Measurements from ENCODE around the gene DNAJB13. TPM values are rescaled to one million over a fixed set of nuclear protein-coding genes. Genes with fewer than 3 reads are reported as not detected.
A peak's percentile ranks its signal among the peaks of the same experiment; 100 is the strongest.

Gene DNAJB13
- total and polyA plus RNA-seq, 10 of the 15 experiments (the other 5 are each of a cell fraction or from before 2014, with no cell fraction given), result 0.07 to 0.76 (median 0.15) TPM; not detected in 7

DNA sequence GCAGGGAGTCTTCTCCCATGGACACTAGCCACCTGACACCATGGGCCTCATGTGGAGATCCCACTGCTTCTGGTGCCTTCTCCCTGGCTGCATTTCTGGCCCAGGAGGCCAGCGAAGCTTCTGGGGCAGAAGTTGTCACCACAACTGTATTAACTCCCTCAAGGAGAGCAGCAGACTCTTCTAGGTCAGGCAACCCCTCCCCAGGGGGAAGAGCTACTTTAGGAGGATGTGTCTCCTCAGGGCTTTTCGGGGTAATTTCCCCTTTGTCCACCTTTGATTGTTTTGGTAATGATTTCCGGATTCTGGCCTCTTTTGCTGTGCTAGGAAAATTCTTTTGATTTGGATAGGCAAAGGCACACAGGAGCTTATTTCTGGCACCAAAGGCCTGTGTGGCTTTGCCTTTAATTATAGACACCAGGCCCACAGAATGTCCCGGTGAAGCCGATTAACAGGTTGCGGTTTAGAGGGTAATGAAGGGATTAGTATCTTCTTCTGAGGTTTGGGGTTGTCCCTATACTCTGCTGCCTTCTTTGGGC, 40.7 kb downstream of the DNAJB13 start (continued):
- peak; percentile 66 for TF ChIP-seq EED (IDR thresholded peaks at IDR 0.05; ENCODE audit: low read depth)
- peak; percentile 72; the same call in 1 of the 2 replicates for TF ChIP-seq BCL11A (IDR thresholded peaks at IDR 0.05; ENCODE audit: low read depth, low read length)
- TF ChIP-seq NR2F1 (conservative IDR thresholded peaks at IDR 0.05), result 0 out of 2 replicates have a peak, but pooled peaks have one; percentile 12
- TF ChIP-seq, protein P1, sequence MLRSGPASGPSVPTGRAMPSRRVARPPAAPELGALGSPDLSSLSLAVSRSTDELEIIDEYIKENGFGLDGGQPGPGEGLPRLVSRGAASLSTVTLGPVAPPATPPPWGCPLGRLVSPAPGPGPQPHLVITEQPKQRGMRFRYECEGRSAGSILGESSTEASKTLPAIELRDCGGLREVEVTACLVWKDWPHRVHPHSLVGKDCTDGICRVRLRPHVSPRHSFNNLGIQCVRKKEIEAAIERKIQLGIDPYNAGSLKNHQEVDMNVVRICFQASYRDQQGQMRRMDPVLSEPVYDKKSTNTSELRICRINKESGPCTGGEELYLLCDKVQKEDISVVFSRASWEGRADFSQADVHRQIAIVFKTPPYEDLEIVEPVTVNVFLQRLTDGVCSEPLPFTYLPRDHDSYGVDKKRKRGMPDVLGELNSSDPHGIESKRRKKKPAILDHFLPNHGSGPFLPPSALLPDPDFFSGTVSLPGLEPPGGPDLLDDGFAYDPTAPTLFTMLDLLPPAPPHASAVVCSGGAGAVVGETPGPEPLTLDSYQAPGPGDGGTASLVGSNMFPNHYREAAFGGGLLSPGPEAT (IDR thresholded peaks at IDR 0.05; ENCODE audit: low read depth), result peak; percentile 80; the same call in 1 of the 2 replicates
- peak; percentile 78 to 81 for TF ChIP-seq IKZF2 (IDR thresholded peaks at IDR 0.05)
- peak; percentile 62 for TF ChIP-seq NFIC (IDR thresholded peaks at IDR 0.05; ENCODE audit: low read depth, low read length)
- TF ChIP-seq, protein P2, sequence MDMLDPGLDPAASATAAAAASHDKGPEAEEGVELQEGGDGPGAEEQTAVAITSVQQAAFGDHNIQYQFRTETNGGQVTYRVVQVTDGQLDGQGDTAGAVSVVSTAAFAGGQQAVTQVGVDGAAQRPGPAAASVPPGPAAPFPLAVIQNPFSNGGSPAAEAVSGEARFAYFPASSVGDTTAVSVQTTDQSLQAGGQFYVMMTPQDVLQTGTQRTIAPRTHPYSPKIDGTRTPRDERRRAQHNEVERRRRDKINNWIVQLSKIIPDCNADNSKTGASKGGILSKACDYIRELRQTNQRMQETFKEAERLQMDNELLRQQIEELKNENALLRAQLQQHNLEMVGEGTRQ (IDR thresholded peaks at IDR 0.05; ENCODE audit: borderline replicate concordance, low read depth, low read length), result no peak
- TF ChIP-seq ATF2 (IDR thresholded peaks at IDR 0.05; ENCODE audit: low read length), result no peak
- no peak for TF ChIP-seq ETV6 (conservative IDR thresholded peaks at IDR 0.05 in 1 of 2, IDR thresholded peaks at IDR 0.05 in 1 of 2; ENCODE audit: borderline replicate concordance in 1 of 2, low read depth in 1 of 2)
- TF ChIP-seq, protein P3, sequence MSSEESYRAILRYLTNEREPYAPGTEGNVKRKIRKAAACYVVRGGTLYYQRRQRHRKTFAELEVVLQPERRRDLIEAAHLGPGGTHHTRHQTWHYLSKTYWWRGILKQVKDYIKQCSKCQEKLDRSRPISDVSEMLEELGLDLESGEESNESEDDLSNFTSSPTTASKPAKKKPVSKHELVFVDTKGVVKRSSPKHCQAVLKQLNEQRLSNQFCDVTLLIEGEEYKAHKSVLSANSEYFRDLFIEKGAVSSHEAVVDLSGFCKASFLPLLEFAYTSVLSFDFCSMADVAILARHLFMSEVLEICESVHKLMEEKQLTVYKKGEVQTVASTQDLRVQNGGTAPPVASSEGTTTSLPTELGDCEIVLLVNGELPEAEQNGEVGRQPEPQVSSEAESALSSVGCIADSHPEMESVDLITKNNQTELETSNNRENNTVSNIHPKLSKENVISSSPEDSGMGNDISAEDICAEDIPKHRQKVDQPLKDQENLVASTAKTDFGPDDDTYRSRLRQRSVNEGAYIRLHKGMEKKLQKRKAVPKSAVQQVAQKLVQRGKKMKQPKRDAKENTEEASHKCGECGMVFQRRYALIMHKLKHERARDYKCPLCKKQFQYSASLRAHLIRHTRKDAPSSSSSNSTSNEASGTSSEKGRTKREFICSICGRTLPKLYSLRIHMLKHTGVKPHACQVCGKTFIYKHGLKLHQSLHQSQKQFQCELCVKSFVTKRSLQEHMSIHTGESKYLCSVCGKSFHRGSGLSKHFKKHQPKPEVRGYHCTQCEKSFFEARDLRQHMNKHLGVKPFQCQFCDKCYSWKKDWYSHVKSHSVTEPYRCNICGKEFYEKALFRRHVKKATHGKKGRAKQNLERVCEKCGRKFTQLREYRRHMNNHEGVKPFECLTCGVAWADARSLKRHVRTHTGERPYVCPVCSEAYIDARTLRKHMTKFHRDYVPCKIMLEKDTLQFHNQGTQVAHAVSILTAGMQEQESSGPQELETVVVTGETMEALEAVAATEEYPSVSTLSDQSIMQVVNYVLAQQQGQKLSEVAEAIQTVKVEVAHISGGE (CRISPR knock-in tag; IDR thresholded peaks at IDR 0.05), result no peak
- TF ChIP-seq IRF5 (IDR thresholded peaks at IDR 0.05; ENCODE audit: borderline replicate concordance), result no peak; the same call in 1 of the 2 replicates
- TF ChIP-seq BRCA1 (IDR thresholded peaks at IDR 0.05; ENCODE audit: low read depth, low read length), result no peak
- 0 out of 2 replicates have a peak, but pooled peaks have one; percentile 17 for TF ChIP-seq MEF2A (IDR thresholded peaks at IDR 0.05; ENCODE audit: insufficient read depth, low read depth, low read length)
- peak; percentile 73 for TF ChIP-seq NBN (IDR thresholded peaks at IDR 0.05)
- TF ChIP-seq SKIL (IDR thresholded peaks at IDR 0.05; ENCODE audit: low read depth, poor library complexity, severe bottlenecking), result peak; percentile 49
- TF ChIP-seq SREBF1 (IDR thresholded peaks at IDR 0.05; ENCODE audit: low read length), result no peak
- peak; percentile 54; the same call in 1 of the 2 replicates for TF ChIP-seq TBL1XR1 (IDR thresholded peaks at IDR 0.05; ENCODE audit: low read depth, low read length)

All from GM12878 (cell line).